IMR-90 (cell line): ENCODE data around the gene RAP1GAP2. TPM values are rescaled to one million over a fixed set of nuclear protein-coding genes. Genes with fewer than 3 reads are reported as not detected.

Source experiments
- ATAC-seq: fragments of 200-7000 bp; cut with Tn5 transposase; 2 replicates; pipeline ENCODE4 v1.9.1; 2020; ENCODE audit warnings: low read depth, mild to moderate bottlenecking, moderate library complexity
- BruUV-seq: library from RNA; stranded (reverse); fragments of 400-500 nt; replicated peaks from 2 replicates; lab custom pipeline; 2021; lab: Mats Ljungman, UMichigan
- CTCF ChIA-PET: fragments of 300-600 bp; formaldehyde crosslinking; extraction: SDS; loops from one replicate; lab custom pipeline; 2021; ENCODE audit warnings: antibody characterized with exemption; lab: Yijun Ruan, JAX
- POLR2A ChIA-PET: fragments of 300-600 bp; sonication (Branson Sonifier 250); formaldehyde crosslinking; loops from one replicate; lab custom pipeline; 2022; ENCODE audit warnings: antibody characterized with exemption; ENCODE audit not compliant: unreplicated experiment; lab: Charles Lee
- DNase-seq: peaks from one replicate; pipeline ENCODE4 v3.0.0; 2013
- H2AFZ ChIP-seq: replicated peaks from 2 replicates; pipeline ENCODE3; 2013; ENCODE audit warnings: low read length, mild to moderate bottlenecking; ENCODE audit not compliant: poor library complexity
- H2AK5ac ChIP-seq: 2 replicates; pipeline ENCODE4 v1.6.1; 2013; ENCODE audit warnings: low read depth, low read length, inconsistent platforms
- H2AK9ac ChIP-seq: replicated peaks from 2 replicates; pipeline ENCODE3; 2013; ENCODE audit warnings: mild to moderate bottlenecking, low read depth, low read length, moderate library complexity; ENCODE audit not compliant: poor library complexity
- H2BK120ac ChIP-seq: 2 replicates; pipeline ENCODE4 v1.6.1; 2013; ENCODE audit warnings: low read depth, low read length, inconsistent platforms
- H2BK15ac ChIP-seq: 3 replicates; pipeline ENCODE4 v1.6.1; 2013; ENCODE audit warnings: low read depth, low read length, inconsistent platforms
- H2BK20ac ChIP-seq: 2 replicates; pipeline ENCODE4 v1.6.1; 2013; ENCODE audit warnings: low read depth, mild to moderate bottlenecking, inconsistent platforms, low read length, moderate library complexity
- H2BK5ac ChIP-seq: 2 replicates; pipeline ENCODE4 v1.6.1; 2013; ENCODE audit warnings: mild to moderate bottlenecking, low read depth, low read length, inconsistent platforms; ENCODE audit not compliant: poor library complexity, severe bottlenecking
- H3K14ac ChIP-seq: replicated peaks from 2 replicates; pipeline ENCODE4 v1.6.1; 2013; ENCODE audit warnings: low read depth, low read length, inconsistent platforms
- H3K18ac ChIP-seq: 2 replicates; pipeline ENCODE4 v1.6.1; 2013; ENCODE audit warnings: low read depth, low read length, control low read depth
- H3K23ac ChIP-seq: 2 replicates; pipeline ENCODE4 v1.6.1; 2013; ENCODE audit warnings: low read depth, low read length, inconsistent platforms
- H3K27ac ChIP-seq: 2 replicates; pipeline ENCODE4 v1.5.1; 2013; ENCODE audit warnings: mild to moderate bottlenecking, control low read depth, low read length; ENCODE audit not compliant: insufficient read depth
- H3K27me3 ChIP-seq: 2 replicates; pipeline ENCODE4 v1.6.1; 2013; ENCODE audit warnings: low read length; ENCODE audit not compliant: control insufficient read depth, insufficient read depth
- H3K36me3 ChIP-seq: 2 replicates; pipeline ENCODE4 v1.6.1; 2013; ENCODE audit warnings: low read length, mixed read lengths; ENCODE audit not compliant: control insufficient read depth, insufficient read depth
- H3K4ac ChIP-seq: 2 replicates; pipeline ENCODE4 v1.6.1; 2013; ENCODE audit warnings: low read depth, low read length, inconsistent platforms
- H3K4me1 ChIP-seq: 2 replicates; pipeline ENCODE4 v1.6.1; 2013; ENCODE audit warnings: low read length, mixed read lengths; ENCODE audit not compliant: control insufficient read depth, insufficient read depth
- H3K4me2 ChIP-seq: 2 replicates; pipeline ENCODE4 v1.6.1; 2013; ENCODE audit warnings: low read depth, mild to moderate bottlenecking, control low read depth, low read length, moderate library complexity
- H3K4me3 ChIP-seq: 2 replicates; pipeline ENCODE4 v1.5.1; 2013; ENCODE audit warnings: low read depth, mild to moderate bottlenecking, control low read depth, low read length, moderate library complexity; ENCODE audit not compliant: insufficient read depth
- H3K56ac ChIP-seq: 2 replicates; pipeline ENCODE4 v1.6.1; 2013; ENCODE audit warnings: low read length, inconsistent platforms; ENCODE audit not compliant: insufficient read depth; ENCODE audit errors: extremely low read depth
- H3K79me1 ChIP-seq, 2 experiments: 2 replicates each; pipeline ENCODE4 v1.6.1; 2013; ENCODE audit warnings: low read length in 2 of 2, inconsistent platforms in 1 of 2, low read depth in 1 of 2
- H3K9ac ChIP-seq: 2 replicates; pipeline ENCODE4 v1.6.1; 2013; ENCODE audit warnings: low read depth, low read length, control low read depth
- H3K9me1 ChIP-seq: 2 replicates; pipeline ENCODE4 v1.6.1; 2013; ENCODE audit warnings: low read length, inconsistent platforms; ENCODE audit not compliant: insufficient read depth
- H3K9me3 ChIP-seq: 2 replicates; pipeline ENCODE4 v1.6.1; 2013; ENCODE audit warnings: low read length; ENCODE audit not compliant: control insufficient read depth, insufficient read depth
- H4K20me1 ChIP-seq: 2 replicates; pipeline ENCODE4 v1.6.1; 2013; ENCODE audit warnings: low read length, inconsistent platforms; ENCODE audit not compliant: insufficient read depth
- H4K5ac ChIP-seq: 2 replicates; pipeline ENCODE4 v1.6.1; 2013; ENCODE audit warnings: mild to moderate bottlenecking, low read depth, low read length, control low read depth
- H4K8ac ChIP-seq, 2 experiments: 2 replicates each; pipeline ENCODE4 v1.6.1; 2013; ENCODE audit warnings: low read depth in 2 of 2, low read length in 2 of 2, control low read depth in 1 of 2, inconsistent platforms in 1 of 2
- H4K91ac ChIP-seq: 2 replicates; pipeline ENCODE4 v1.6.1; 2013; ENCODE audit warnings: low read depth, low read length, inconsistent platforms; ENCODE audit not compliant: insufficient read depth
- BHLHE40 ChIP-seq: fragments of 150-350 bp; IDR thresholded peaks from 2 replicates; pipeline ENCODE4 v1.6.1; 2016; ENCODE audit warnings: mild to moderate bottlenecking, low read depth, low read length
- CEBPB ChIP-seq: IDR thresholded peaks from 2 replicates; pipeline ENCODE4 v1.6.1; 2012; ENCODE audit warnings: low read depth, low read length, improper control_type of control experiment
- CHD1 ChIP-seq: IDR thresholded peaks from 2 replicates; pipeline ENCODE4 v1.6.1; 2012; ENCODE audit warnings: low read depth, low read length, improper control_type of control experiment
- CTCF ChIP-seq: conservative IDR thresholded peaks from 2 replicates; pipeline ENCODE4 v1.5.1; 2012; ENCODE audit warnings: mild to moderate bottlenecking, low read depth, low read length, improper control_type of control experiment
- FOS ChIP-seq: fragments of 150-350 bp; IDR thresholded peaks from 2 replicates; pipeline ENCODE4 v1.6.1; 2016; ENCODE audit warnings: low read depth, low read length
- MAFK ChIP-seq: IDR thresholded peaks from 2 replicates; pipeline ENCODE4 v1.6.1; 2012; ENCODE audit warnings: low read depth, low read length, improper control_type of control experiment
- MAZ ChIP-seq: IDR thresholded peaks from 2 replicates; pipeline ENCODE4 v1.6.1; 2012; ENCODE audit warnings: low read depth, mild to moderate bottlenecking, low read length, improper control_type of control experiment, moderate library complexity, borderline replicate concordance
- MXI1 ChIP-seq: IDR thresholded peaks from 2 replicates; pipeline ENCODE4 v1.6.1; 2012; ENCODE audit warnings: low read depth, mild to moderate bottlenecking, low read length, moderate library complexity, borderline replicate concordance
- NFE2L2 ChIP-seq: fragments of 150-350 bp; IDR thresholded peaks from 2 replicates; pipeline ENCODE4 v1.6.1; 2016; ENCODE audit warnings: low read depth, mild to moderate bottlenecking, low read length
- POLR2A ChIP-seq: IDR thresholded peaks from 2 replicates; pipeline ENCODE4 v1.6.1; 2012; ENCODE audit warnings: mild to moderate bottlenecking, low read depth, low read length
- RAD21 ChIP-seq: IDR thresholded peaks from 2 replicates; pipeline ENCODE4 v1.6.1; 2012; ENCODE audit warnings: low read length, improper control_type of control experiment
- RCOR1 ChIP-seq: IDR thresholded peaks from 2 replicates; pipeline ENCODE4 v1.6.1; 2012; ENCODE audit warnings: mild to moderate bottlenecking, low read length, improper control_type of control experiment; ENCODE audit not compliant: insufficient replicate concordance
- RFX5 ChIP-seq: IDR thresholded peaks from 2 replicates; pipeline ENCODE4 v1.8.0; 2012; ENCODE audit warnings: low read depth, mild to moderate bottlenecking, low read length, moderate library complexity
- SMC3 ChIP-seq: fragments of 150-350 bp; IDR thresholded peaks from 2 replicates; pipeline ENCODE4 v1.6.1; 2016; ENCODE audit warnings: low read depth, mild to moderate bottlenecking, antibody characterized with exemption, low read length, moderate library complexity
- WGBS, 2 experiments: methylation state at CpG; one replicate each; pipeline versions ENCODE4 v1.1.5 to v1.1.7; 2013; ENCODE audit warnings: missing lambda C conversion rate in 2 of 2; ENCODE audit not compliant: insufficient read length in 1 of 2; ENCODE audit errors: extremely low coverage in 2 of 2; 5-methylcytosine and 5-hydroxymethylcytosine counted together
- dilution Hi-C: fragments of 300-500 bp; cut with HindIII; formaldehyde crosslinking; loops from one replicate; pipeline ENCODE4 v1.14.3; 2018; ENCODE audit warnings: low sequenced_read_pairs; ENCODE audit not compliant: unreplicated experiment
- in situ Hi-C: fragments of 300-500 bp; cut with MboI; formaldehyde crosslinking; loops from 3 replicates; pipeline ENCODE4 v1.14.3; 2019; ENCODE audit warnings: low sequenced_read_pairs, inconsistent platforms, mixed read lengths
- intact Hi-C: fragments of 100-400 bp; cut with micrococcal nuclease; formaldehyde crosslinking; loops from 2 replicates; pipeline ENCODE4 v1.10.0; 2022
- polyA plus RNA-seq, 3 experiments: library from polyadenylated mRNA; depleted of rRNA; stranded (reverse); fragments of >200 nt; gene quantifications; 2 replicates each; pipeline ENCODE4 v1.2.3, GENCODE V29; 2012; ENCODE audit warnings: low replicate concordance in 1 of 3
- total RNA-seq: library from RNA; depleted of rRNA; stranded (reverse); fragments of >200 nt; gene quantifications from 2 replicates; pipeline ENCODE4 v1.2.3, GENCODE V29; 2012
- TF ChIP-seq, protein P1 (sequence below): fragments of 150-350 bp; IDR thresholded peaks from 2 replicates; pipeline ENCODE4 v1.6.1; 2017; ENCODE audit warnings: mild to moderate bottlenecking, antibody characterized with exemption, low read length, low read depth
- TF ChIP-seq, protein P2 (sequence below): fragments of 150-350 bp; IDR thresholded peaks from 2 replicates; pipeline ENCODE4 v1.6.1; 2016; ENCODE audit warnings: low read depth, mild to moderate bottlenecking, low read length, moderate library complexity, borderline replicate concordance

RAP1GAP2 gene
- total and polyA plus RNA-seq, 2 of the 4 experiments (the other 2 are of a cell fraction) = 5.7 to 7.5 TPM

DNA sequence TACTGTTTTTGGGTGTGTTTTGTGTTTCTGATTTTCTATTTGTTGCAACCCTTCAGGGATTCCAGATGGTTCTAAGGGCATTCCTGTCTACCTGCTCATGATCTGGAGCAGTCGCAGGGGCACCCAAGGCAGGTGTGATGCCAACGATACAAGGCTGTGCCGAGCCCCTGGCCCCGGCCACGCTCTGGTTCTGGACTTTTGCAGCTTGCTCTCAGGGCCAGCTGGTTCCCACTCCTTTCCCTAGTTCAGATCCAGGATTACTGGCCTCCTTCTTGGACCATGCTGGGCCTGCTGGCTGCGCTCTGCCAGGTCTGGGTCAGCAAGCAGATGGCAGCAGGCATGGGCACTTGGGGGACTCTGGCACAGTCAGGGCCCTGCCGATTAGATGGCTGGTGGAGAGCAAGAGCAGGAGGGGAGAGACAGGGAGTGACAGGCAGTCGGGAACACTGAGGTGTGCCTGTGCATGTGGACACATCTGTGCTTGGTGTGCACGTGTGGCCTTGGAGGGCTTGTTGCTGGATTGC lies 15.2 kb upstream of the RAP1GAP2 start:
- dilution Hi-C loops = no loop called here
- no peak overlapping the region for H3K4ac ChIP-seq
- H3K4me3 ChIP-seq = no peak overlapping the region
- intact Hi-C loops = no loop called here
- no peak for ATAC-seq
- H3K14ac ChIP-seq = no peak overlapping the region
- no peak for DNase-seq
- H2BK120ac ChIP-seq = no peak overlapping the region
- peaks cover 18% of the 10 kb centered on the region for H3K27me3 ChIP-seq
- no peak overlapping the region for H2AK5ac ChIP-seq
- peaks cover 3% of the 10 kb centered on the region for H3K9me3 ChIP-seq
- no peaks in the 10 kb centered on the region for H3K79me1 ChIP-seq
- H3K9me1 ChIP-seq = no peaks in the 10 kb centered on the region
- H4K5ac ChIP-seq = no peak overlapping the region
- no peaks in the 10 kb centered on the region for H3K36me3 ChIP-seq
- no peak overlapping the region for H3K18ac ChIP-seq
- H2BK15ac ChIP-seq = no peak overlapping the region
- no peak overlapping the region for H3K27ac ChIP-seq
- H4K8ac ChIP-seq = no peak overlapping the region
- H2AK9ac ChIP-seq = no peak overlapping the region
- H3K23ac ChIP-seq = no peak overlapping the region
- H4K20me1 ChIP-seq = no peaks in the 10 kb centered on the region
- in situ Hi-C loops = no loop called here
- no peaks in the 10 kb centered on the region for H3K4me1 ChIP-seq
- ChIA-PET CTCF (no interaction called here), POLR2A (no interaction called here)
- H3K9ac ChIP-seq = no peak overlapping the region
- H2AFZ ChIP-seq = no peak overlapping the region
- H2BK20ac ChIP-seq = no peak overlapping the region
- TF ChIP-seq RCOR1 (no peak), MXI1 (no peak), CHD1 (no peak), CTCF (no peak), POLR2A (no peak), MAZ (no peak), CEBPB (no peak), FOS (no peak), BHLHE40 (no peak), MAFK (no peak), RFX5 (no peak), NFE2L2 (no peak), SMC3 (no peak), RAD21 (no peak)
- TF ChIP-seq, protein P1, sequence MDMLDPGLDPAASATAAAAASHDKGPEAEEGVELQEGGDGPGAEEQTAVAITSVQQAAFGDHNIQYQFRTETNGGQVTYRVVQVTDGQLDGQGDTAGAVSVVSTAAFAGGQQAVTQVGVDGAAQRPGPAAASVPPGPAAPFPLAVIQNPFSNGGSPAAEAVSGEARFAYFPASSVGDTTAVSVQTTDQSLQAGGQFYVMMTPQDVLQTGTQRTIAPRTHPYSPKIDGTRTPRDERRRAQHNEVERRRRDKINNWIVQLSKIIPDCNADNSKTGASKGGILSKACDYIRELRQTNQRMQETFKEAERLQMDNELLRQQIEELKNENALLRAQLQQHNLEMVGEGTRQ = no peak
- TF ChIP-seq, protein P2, sequence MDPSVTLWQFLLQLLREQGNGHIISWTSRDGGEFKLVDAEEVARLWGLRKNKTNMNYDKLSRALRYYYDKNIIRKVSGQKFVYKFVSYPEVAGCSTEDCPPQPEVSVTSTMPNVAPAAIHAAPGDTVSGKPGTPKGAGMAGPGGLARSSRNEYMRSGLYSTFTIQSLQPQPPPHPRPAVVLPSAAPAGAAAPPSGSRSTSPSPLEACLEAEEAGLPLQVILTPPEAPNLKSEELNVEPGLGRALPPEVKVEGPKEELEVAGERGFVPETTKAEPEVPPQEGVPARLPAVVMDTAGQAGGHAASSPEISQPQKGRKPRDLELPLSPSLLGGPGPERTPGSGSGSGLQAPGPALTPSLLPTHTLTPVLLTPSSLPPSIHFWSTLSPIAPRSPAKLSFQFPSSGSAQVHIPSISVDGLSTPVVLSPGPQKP = no peak
- H4K91ac ChIP-seq = no peak overlapping the region
- WGBS, 2 experiments = 74% methylated on average over 8 of the region's 9 CpGs; no CpG with 5 or more reads in 1 of the 2 experiments
- no peak overlapping the region for H3K4me2 ChIP-seq
- BruUV-seq = no TSS peak
- H2BK5ac ChIP-seq = no peak overlapping the region
- no peak overlapping the region for H3K56ac ChIP-seq
